Astrocyte of the cerebellum (primary cell): ENCODE data around the gene RAD51B.

Source experiments
- DNase-seq: peaks from one replicate; pipeline ENCODE4 v3.0.0-alpha.2; 2011; ENCODE audit warnings: low read depth
- H3K4me3 ChIP-seq: 2 replicates; pipeline ENCODE4 v1.5.1; 2011; ENCODE audit warnings: mild to moderate bottlenecking, low read depth, low read length, moderate library complexity
- CTCF ChIP-seq: IDR thresholded peaks from 2 replicates; pipeline ENCODE4 v1.5.1; 2012; ENCODE audit warnings: low read length, low read depth, moderate library complexity, mild to moderate bottlenecking; ENCODE audit errors: missing control alignments
- in situ Hi-C: cut with HindIII; loops from 2 replicates; pipeline ENCODE4 v1.10.0; 2017; ENCODE audit warnings: low sequenced_read_pairs

The RAD51B gene

DNA sequence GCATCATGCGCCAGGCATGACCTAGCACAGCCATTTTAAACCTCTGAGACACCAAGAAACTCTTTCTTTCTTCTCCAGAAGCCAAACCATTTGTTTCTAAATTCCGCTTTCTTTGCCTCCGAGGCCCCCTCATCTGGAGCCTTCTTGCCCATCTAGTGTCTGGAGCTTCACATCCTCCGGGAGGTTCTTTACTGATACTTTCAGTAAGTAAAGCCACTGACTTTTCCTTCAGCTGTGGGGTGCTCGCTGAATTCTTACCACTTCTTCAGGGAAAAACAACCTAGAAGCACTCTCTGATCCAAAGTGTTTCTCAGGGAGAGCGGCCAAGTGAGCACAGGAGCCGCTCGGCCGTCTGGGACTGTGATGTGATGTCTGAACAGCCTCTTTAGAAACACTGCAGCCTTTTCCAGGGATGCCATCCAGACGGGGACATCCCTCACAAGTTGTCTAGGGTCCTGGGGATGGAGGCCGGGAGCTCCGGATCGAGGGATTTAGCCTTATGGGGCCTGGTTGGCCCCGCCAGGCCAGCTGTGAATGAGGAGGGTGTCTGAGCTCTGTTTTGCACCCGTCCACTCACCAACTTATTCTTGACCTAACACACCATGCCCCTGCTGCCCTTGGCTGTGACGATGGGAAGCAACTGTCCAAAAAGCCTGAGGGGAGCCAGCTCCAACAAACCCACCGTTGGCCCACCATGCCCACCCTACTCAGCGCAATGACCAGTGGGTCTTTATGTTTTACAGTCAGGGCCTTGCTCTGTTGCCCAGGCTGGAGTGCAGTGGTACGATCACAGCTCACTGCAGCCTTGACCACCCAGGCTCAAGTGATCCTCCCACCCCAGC lies 812.7 kb downstream of the RAD51B start:
- DNase-seq = no peak
- in situ Hi-C loops = no loop called here
- H3K4me3 ChIP-seq = no peak overlapping the region
- no peak for TF ChIP-seq CTCF

DNA sequence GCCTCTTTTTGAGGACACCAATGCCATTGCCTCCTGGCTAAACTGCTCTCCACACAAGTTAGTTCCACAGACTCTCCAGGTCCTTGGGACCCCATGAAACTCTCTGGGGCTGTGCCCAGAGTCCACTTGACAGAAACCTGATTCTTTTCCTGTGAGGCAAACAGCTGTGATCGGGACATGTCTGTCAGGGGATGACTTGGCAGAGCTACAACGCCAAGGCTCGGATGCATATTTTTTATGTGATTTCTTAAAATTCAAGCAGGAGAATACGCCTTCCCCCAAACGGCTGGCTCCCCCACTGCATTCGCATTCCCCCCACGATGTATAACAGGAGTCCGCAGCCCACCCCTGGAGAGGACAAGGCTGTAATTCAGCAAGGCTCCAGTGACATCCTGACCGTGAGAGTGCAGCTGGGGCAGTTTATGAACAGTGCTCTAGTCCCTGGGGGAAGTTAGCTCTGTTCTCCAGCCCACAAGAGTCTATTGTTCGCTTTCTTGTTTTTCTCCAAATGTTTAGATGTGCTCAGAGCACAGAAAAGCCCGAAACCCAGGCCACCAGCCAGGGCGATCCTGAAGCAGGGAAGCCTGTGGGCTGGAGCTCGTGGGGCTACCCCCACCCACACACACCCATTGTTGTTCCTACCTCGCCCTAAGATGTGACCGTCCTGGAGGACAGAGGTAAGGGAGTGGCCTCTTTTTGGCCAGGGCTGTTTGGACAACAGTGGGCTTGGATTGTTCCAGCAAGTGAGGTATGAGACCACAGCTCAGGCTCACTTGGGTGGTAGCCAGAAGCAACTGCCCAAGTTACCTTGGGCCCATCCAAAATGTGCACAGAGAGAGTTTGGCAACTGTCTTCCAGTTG lies 813.8 kb downstream of the RAD51B start:
- in situ Hi-C loops = no loop called here
- no peak for TF ChIP-seq CTCF
- DNase-seq = no peak
- no peak overlapping the region for H3K4me3 ChIP-seq

DNA sequence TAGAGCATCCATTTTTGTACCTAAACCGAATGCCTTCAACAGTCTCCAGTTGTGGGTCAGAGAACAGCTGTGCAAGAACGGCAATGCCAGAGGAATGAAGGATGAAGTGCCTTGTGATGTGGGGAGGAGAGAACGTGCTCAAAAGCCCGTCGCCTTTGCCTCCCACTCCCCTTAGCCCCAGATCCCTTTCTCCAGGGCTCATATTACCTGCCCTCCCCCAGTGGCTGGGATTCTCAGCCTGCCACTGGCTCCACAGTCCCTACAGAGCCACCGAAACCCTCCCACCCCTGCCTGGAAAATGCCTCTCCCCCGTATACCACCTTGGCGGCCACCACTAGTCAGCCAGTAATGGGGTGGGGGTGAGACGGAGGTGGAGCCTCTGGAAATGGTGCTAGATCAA lies 814.8 kb downstream of the RAD51B start:
- DNase-seq = no peak
- H3K4me3 ChIP-seq = no peak overlapping the region
- in situ Hi-C loops = no loop called here
- TF ChIP-seq CTCF = no peak

- no peak for TF ChIP-seq CTCF
- DNase-seq = no peak
- in situ Hi-C loops = no loop called here
- H3K4me3 ChIP-seq = no peak overlapping the region
Observed at GRCh38 chr14:68634874-68635595, 815.5 kb downstream of the RAD51B start.

DNA sequence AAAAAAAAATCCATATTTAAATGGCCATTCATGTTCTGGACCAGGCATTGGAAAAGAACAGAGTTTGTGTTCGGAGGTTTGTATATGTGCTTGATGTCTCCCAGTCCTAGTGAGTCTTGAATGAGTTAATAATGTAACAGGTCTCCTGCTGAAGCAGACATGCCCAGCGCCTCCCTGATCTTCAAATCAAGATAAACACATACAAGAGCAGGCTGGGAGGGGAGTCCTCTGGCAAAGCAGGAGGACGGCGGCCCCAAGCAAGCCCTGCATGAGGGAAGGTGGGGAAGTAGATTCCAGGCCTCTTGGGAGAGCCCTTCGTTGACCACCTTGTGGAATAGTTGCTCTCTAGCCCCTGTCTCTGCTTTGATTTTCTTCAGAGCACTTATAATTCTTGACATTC lies 817.0 kb downstream of the RAD51B start:
- in situ Hi-C loops = no loop called here
- no peak for TF ChIP-seq CTCF
- H3K4me3 ChIP-seq = no peak overlapping the region
- DNase-seq = no peak

- no peak overlapping the region for H3K4me3 ChIP-seq
- DNase-seq = no peak
- TF ChIP-seq CTCF = no peak
- in situ Hi-C loops = no loop called here
Observed at GRCh38 chr14:68637106-68638021, 817.8 kb downstream of the RAD51B start.
